PC-9 (cell line): ENCODE results near the gene PRR7.

Experiments used
- CTCF ChIP-seq: fragments of 200-600 bp; sonication (generic); conservative IDR thresholded peaks from 2 replicates; pipeline ENCODE4 v1.6.1; 2017; ENCODE audit warnings: mixed run types, antibody characterized with exemption, mild to moderate bottlenecking, moderate library complexity
- EZH2 ChIP-seq: fragments of 200-600 bp; sonication (generic); IDR thresholded peaks from 2 replicates; pipeline ENCODE4 v1.8.0; 2017; ENCODE audit warnings: antibody characterized with exemption, low read depth

- TF ChIP-seq CTCF (no peak), EZH2 (no peak)
Measured at GRCh38 chr5:177475563-177476427, 29.2 kb downstream of the PRR7 start.
